OCI-LY7 (cell line): Measurements from ENCODE around the gene MMP1.

Source experiments
- EZH2phosphoT487 ChIP-seq: fragments of 200-600 bp; sonication (generic); IDR thresholded peaks from 2 replicates; pipeline ENCODE4 v1.6.1; 2018; ENCODE audit warnings: low read depth, borderline replicate concordance, mild to moderate bottlenecking, mixed run types, antibody characterized with exemption, low read length, moderate library complexity, mixed read lengths
- TF ChIP-seq, protein P1 (sequence below): fragments of 200-600 bp; sonication (generic); conservative IDR thresholded peaks from 2 replicates; pipeline ENCODE4 v1.5.1; 2014; ENCODE audit warnings: mild to moderate bottlenecking, antibody characterized with exemption, low read length, moderate library complexity, mixed read lengths

DNA sequence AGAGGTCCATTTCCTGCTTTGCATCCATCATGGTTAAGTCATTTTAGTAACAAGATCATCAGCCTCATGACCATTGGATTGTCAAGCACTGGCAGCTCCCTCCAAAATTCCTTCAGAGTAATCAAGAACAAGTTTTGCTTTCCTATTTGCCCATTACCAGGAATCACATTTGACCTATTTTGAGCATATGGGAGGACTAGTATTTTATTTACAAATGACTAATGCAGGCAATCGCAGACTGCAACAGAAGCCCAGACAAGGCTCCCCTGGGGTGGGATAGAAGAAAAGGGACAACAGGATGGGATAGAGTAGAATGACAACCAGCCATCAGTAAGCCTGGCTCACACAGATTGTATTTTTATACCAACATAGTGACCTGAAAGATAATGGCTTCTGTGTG lies 26.6 kb downstream of the MMP1 start:
- TF ChIP-seq, protein P1, sequence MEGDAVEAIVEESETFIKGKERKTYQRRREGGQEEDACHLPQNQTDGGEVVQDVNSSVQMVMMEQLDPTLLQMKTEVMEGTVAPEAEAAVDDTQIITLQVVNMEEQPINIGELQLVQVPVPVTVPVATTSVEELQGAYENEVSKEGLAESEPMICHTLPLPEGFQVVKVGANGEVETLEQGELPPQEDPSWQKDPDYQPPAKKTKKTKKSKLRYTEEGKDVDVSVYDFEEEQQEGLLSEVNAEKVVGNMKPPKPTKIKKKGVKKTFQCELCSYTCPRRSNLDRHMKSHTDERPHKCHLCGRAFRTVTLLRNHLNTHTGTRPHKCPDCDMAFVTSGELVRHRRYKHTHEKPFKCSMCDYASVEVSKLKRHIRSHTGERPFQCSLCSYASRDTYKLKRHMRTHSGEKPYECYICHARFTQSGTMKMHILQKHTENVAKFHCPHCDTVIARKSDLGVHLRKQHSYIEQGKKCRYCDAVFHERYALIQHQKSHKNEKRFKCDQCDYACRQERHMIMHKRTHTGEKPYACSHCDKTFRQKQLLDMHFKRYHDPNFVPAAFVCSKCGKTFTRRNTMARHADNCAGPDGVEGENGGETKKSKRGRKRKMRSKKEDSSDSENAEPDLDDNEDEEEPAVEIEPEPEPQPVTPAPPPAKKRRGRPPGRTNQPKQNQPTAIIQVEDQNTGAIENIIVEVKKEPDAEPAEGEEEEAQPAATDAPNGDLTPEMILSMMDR: no peak
- no peak for TF ChIP-seq EZH2phosphoT487
